H1 (cell line): Measurements from ENCODE around the gene HSH2D. TPM values are rescaled to one million over a fixed set of nuclear protein-coding genes. Genes with fewer than 3 reads are reported as not detected.

Source experiments
- CTCF ChIA-PET: fragments of 300-600 bp; sonication (Branson Sonifier 250); formaldehyde crosslinking; loops from one replicate; lab custom pipeline; 2021; ENCODE audit not compliant: partially characterized antibody; lab: Charles Lee
- POLR2A ChIA-PET: fragments of 300-600 bp; sonication (Branson Sonifier 250); formaldehyde crosslinking; loops from one replicate; lab custom pipeline; 2021; ENCODE audit warnings: inconsistent platforms; ENCODE audit not compliant: partially characterized antibody; lab: Charles Lee
- DNase-seq, 2 experiments: peaks; one replicate each; pipeline versions ENCODE4 v3.0.0 to v3.0.0-alpha.2; 2010 to 2022; ENCODE audit warnings: low spot score in 2 of 2, low read depth in 1 of 2, mixed read lengths in 1 of 2
- FAIRE-seq: peaks from 2 replicates; lab custom pipeline; 2011; peaks lifted over from hg19 to GRCh38; lab: Jason Lieb, UNC
- H2AFZ ChIP-seq: 2 replicates; pipeline ENCODE4 v1.8.1; 2012; ENCODE audit warnings: low read length, inconsistent platforms
- H2AK5ac ChIP-seq: 2 replicates; pipeline ENCODE4 v1.6.1; 2013; ENCODE audit warnings: low read depth, low read length
- H2BK120ac ChIP-seq: replicated peaks from 2 replicates; pipeline ENCODE3; 2013; ENCODE audit warnings: low read depth, low read length, inconsistent platforms
- H2BK12ac ChIP-seq: 2 replicates; pipeline ENCODE4 v1.6.1; 2013; ENCODE audit warnings: low read depth, low read length
- H2BK15ac ChIP-seq: 2 replicates; pipeline ENCODE4 v1.6.1; 2013; ENCODE audit warnings: low read length
- H2BK20ac ChIP-seq: 2 replicates; pipeline ENCODE4 v1.6.1; 2013; ENCODE audit warnings: low read length
- H2BK5ac ChIP-seq: 2 replicates; pipeline ENCODE4 v1.6.1; 2013; ENCODE audit warnings: low read depth, low read length
- H3K14ac ChIP-seq: 2 replicates; pipeline ENCODE4 v1.6.1; 2013; ENCODE audit warnings: inconsistent platforms; ENCODE audit not compliant: insufficient read length
- H3K18ac ChIP-seq: 2 replicates; pipeline ENCODE4 v1.6.1; 2013; ENCODE audit warnings: low read length; ENCODE audit errors: extremely low read depth
- H3K23ac ChIP-seq: 2 replicates; pipeline ENCODE4 v1.6.1; 2013; ENCODE audit warnings: inconsistent platforms; ENCODE audit not compliant: insufficient read length
- H3K23me2 ChIP-seq: 2 replicates; pipeline ENCODE4 v1.6.1; 2013; ENCODE audit warnings: low read depth, low read length
- H3K27ac ChIP-seq: 2 replicates; pipeline ENCODE4 v1.6.1; 2011; ENCODE audit warnings: low read depth, low read length, inconsistent platforms
- H3K27me3 ChIP-seq, 4 experiments: replicated peaks in 1 of 4; 1 replicate in 1 of 4; 2 replicates in 3 of 4; pipeline versions ENCODE4 v1.6.1 to v1.8.1; 2011 to 2013; ENCODE audit warnings: low read length in 3 of 4, mild to moderate bottlenecking in 3 of 4, inconsistent platforms in 2 of 4, mixed read lengths in 2 of 4, moderate library complexity in 1 of 4; ENCODE audit not compliant: control insufficient read depth in 3 of 4, insufficient read depth in 3 of 4; ENCODE audit errors: extremely low read depth in 1 of 4
- H3K36me3 ChIP-seq, 4 experiments: 2 replicates each; pipeline versions ENCODE4 v1.6.1 to v1.8.1; 2011 to 2013; ENCODE audit warnings: mild to moderate bottlenecking in 4 of 4, low read length in 3 of 4, moderate library complexity in 2 of 4, control low read depth in 1 of 4, inconsistent platforms in 1 of 4; ENCODE audit not compliant: insufficient read depth in 4 of 4, control insufficient read depth in 2 of 4
- H3K4ac ChIP-seq: replicated peaks from 2 replicates; pipeline ENCODE3; 2013; ENCODE audit warnings: low read length, low read depth, mixed read lengths, inconsistent platforms; ENCODE audit not compliant: insufficient read length
- H3K4me1 ChIP-seq, 4 experiments: replicated peaks in 1 of 4; 1 replicate in 1 of 4; 2 replicates in 3 of 4; pipeline versions ENCODE4 v1.6.1 to v1.8.1; 2011 to 2013; ENCODE audit warnings: low read length in 3 of 4, inconsistent platforms in 2 of 4, mixed read lengths in 1 of 4; ENCODE audit not compliant: insufficient read depth in 4 of 4, control insufficient read depth in 3 of 4
- H3K4me2 ChIP-seq, 2 experiments: 2 replicates each; pipeline versions ENCODE4 v1.6.1 to v1.8.1; 2011 to 2013; ENCODE audit warnings: low read depth in 2 of 2, low read length in 2 of 2, control low read depth in 1 of 2, inconsistent platforms in 1 of 2, mild to moderate bottlenecking in 1 of 2; ENCODE audit not compliant: insufficient read depth in 1 of 2
- H3K4me3 ChIP-seq, 4 experiments: fragments of 200-600, 300-600 bp in 1 of 4; sonication (generic), shearing (Covaris generic), sonication (Bioruptor Twin) in 1 of 4; 2 replicates each; pipeline versions ENCODE4 v1.5.1 to v1.8.1; 2011 to 2016; ENCODE audit warnings: low read length in 4 of 4, low read depth in 3 of 4, control low read depth in 2 of 4, inconsistent platforms in 2 of 4, mild to moderate bottlenecking in 2 of 4, mixed read lengths in 1 of 4, moderate library complexity in 1 of 4; ENCODE audit not compliant: insufficient read depth in 2 of 4; ENCODE audit errors: extremely low read depth in 1 of 4
- H3K56ac ChIP-seq: replicated peaks from 2 replicates; pipeline ENCODE3; 2013; ENCODE audit warnings: low read depth, mild to moderate bottlenecking, mixed read lengths, low read length, inconsistent platforms; ENCODE audit not compliant: insufficient read length
- H3K79me1 ChIP-seq: 2 replicates; pipeline ENCODE4 v1.6.1; 2013; ENCODE audit warnings: low read depth, low read length, control low read depth
- H3K79me2 ChIP-seq, 2 experiments: 2 replicates each; pipeline versions ENCODE4 v1.6.1 to v1.8.1; 2012 to 2013; ENCODE audit warnings: low read length in 2 of 2, mild to moderate bottlenecking in 2 of 2, inconsistent platforms in 1 of 2; ENCODE audit not compliant: insufficient read depth in 2 of 2, control insufficient read depth in 1 of 2
- H3K9ac ChIP-seq, 4 experiments: replicated peaks in 1 of 4; 1 replicate in 1 of 4; 2 replicates in 3 of 4; pipeline versions ENCODE4 v1.6.1 to v1.8.1; 2011 to 2013; ENCODE audit warnings: low read depth in 3 of 4, low read length in 3 of 4, control low read depth in 2 of 4, mild to moderate bottlenecking in 2 of 4, moderate library complexity in 2 of 4, inconsistent platforms in 1 of 4; ENCODE audit errors: extremely low read depth in 1 of 4
- H3K9me3 ChIP-seq, 2 experiments: 2 replicates each; pipeline versions ENCODE4 v1.6.1 to v1.8.1; 2012 to 2013; ENCODE audit warnings: mild to moderate bottlenecking in 2 of 2, moderate library complexity in 2 of 2, control low read depth in 1 of 2, inconsistent platforms in 1 of 2, low read depth in 1 of 2, low read length in 1 of 2, mixed read lengths in 1 of 2; ENCODE audit not compliant: insufficient read depth in 2 of 2
- H4K20me1 ChIP-seq, 2 experiments: replicated peaks in 1 of 2; 2 replicates each; pipeline versions ENCODE3 to v1.8.1; 2011 to 2013; ENCODE audit warnings: inconsistent platforms in 2 of 2, low read length in 2 of 2, mild to moderate bottlenecking in 1 of 2; ENCODE audit not compliant: insufficient read depth in 2 of 2, control insufficient read depth in 1 of 2
- H4K5ac ChIP-seq: 2 replicates; pipeline ENCODE4 v1.6.1; 2013; ENCODE audit warnings: low read length, low read depth, mixed read lengths, inconsistent platforms; ENCODE audit not compliant: insufficient read length
- H4K8ac ChIP-seq: 2 replicates; pipeline ENCODE4 v1.8.0; 2013; ENCODE audit warnings: mild to moderate bottlenecking, moderate library complexity, low read length, inconsistent platforms; ENCODE audit not compliant: insufficient read depth; ENCODE audit errors: extremely low read depth
- H4K91ac ChIP-seq: replicated peaks from 2 replicates; pipeline ENCODE3; 2013; ENCODE audit warnings: low read length, mixed read lengths, inconsistent platforms; ENCODE audit not compliant: insufficient read length
- CBX5 ChIP-seq: fragments of 300-800, 300-1000 bp; sonication (generic); IDR thresholded peaks from 2 replicates; pipeline ENCODE4 v1.7.1; 2016; ENCODE audit warnings: antibody characterized with exemption, low read length, low read depth
- FOSL1 ChIP-seq: IDR thresholded peaks from 2 replicates; pipeline ENCODE4 v1.6.1; 2011; ENCODE audit warnings: mild to moderate bottlenecking, low read depth, low read length, moderate library complexity; ENCODE audit not compliant: insufficient read depth
- SAP30 ChIP-seq: fragments of 300-600 bp; sonication (generic); IDR thresholded peaks from 2 replicates; pipeline ENCODE4 v1.7.1; 2012; ENCODE audit warnings: low read length, moderate library complexity, mild to moderate bottlenecking, inconsistent platforms; ENCODE audit not compliant: insufficient read depth, insufficient replicate concordance
- SIRT6 ChIP-seq: IDR thresholded peaks from one replicate; pipeline ENCODE4 v1.7.1; 2012; ENCODE audit warnings: low read length, inconsistent platforms
- SRF ChIP-seq: IDR thresholded peaks from 2 replicates; pipeline ENCODE4 v1.6.1; 2011; ENCODE audit warnings: mild to moderate bottlenecking, low read depth, low read length, moderate library complexity
- YY1 ChIP-seq: IDR thresholded peaks from 2 replicates; pipeline ENCODE4 v1.6.1; 2011; ENCODE audit warnings: low read depth, mild to moderate bottlenecking, low read length
- WGBS, 2 experiments: shearing (Covaris generic) in 1 of 2; methylation state at CpG; one replicate each; pipeline versions ENCODE4 v1.1.6 to v1.1.7; 2013 to 2015; ENCODE audit warnings: low lambda C conversion rate in 2 of 2, mixed read lengths in 2 of 2, inconsistent platforms in 1 of 2, low coverage in 1 of 2, missing lambda C conversion rate in 1 of 2; ENCODE audit not compliant: insufficient replicate concordance in 2 of 2, insufficient coverage in 1 of 2, insufficient read length in 1 of 2; ENCODE audit errors: extremely low coverage in 1 of 2, missing lambda C conversion rate in 1 of 2; 5-methylcytosine and 5-hydroxymethylcytosine counted together
- polyA plus RNA-seq, 7 experiments: library from polyadenylated mRNA; depleted of rRNA in 3 of 7; stranded (reverse) in 5 of 7; unstranded in 2 of 7; fragments of >200 nt in 5 of 7; fragments of 200-250 nt in 2 of 7; gene quantifications; 1 replicate in 5 of 7; 2 replicates in 1 of 7; 4 replicates in 1 of 7; pipeline versions ENCODE4 v1.2.1 to v1.2.3, GENCODE V29; 2011 to 2013; ENCODE audit warnings: missing spikeins in 2 of 7, mixed read lengths in 2 of 7
- total RNA-seq: library from RNA; stranded (reverse); fragmentation: NEBNext Ultra II Directional; extraction: Animal tissue kit (Norgen Biotek cat#: 25700); gene quantifications from 2 replicates; pipeline ENCODE4 v1.2.1, GENCODE V29; 2021
- TF ChIP-seq, protein P1 (sequence below): IDR thresholded peaks from 2 replicates; pipeline ENCODE4 v1.6.1; 2011; ENCODE audit warnings: low read length, improper control_type of control experiment
- TF ChIP-seq, protein P2 (sequence below), 3 experiments: IDR thresholded peaks; 1 replicate in 2 of 3; 2 replicates in 1 of 3; pipeline versions ENCODE4 v1.5.1 to v1.6.1; 2011; ENCODE audit warnings: low read length in 3 of 3, mild to moderate bottlenecking in 3 of 3, inconsistent platforms in 2 of 3, low read depth in 1 of 3, moderate library complexity in 1 of 3; ENCODE audit not compliant: insufficient read depth in 1 of 3; ENCODE audit errors: control extremely low read depth in 1 of 3

HSH2D gene
- total and polyA plus RNA-seq, 2 of the 8 experiments (the other 6 are each of a cell fraction or from before 2014, with no cell fraction given), result 0.67 to 1.6 TPM

DNA sequence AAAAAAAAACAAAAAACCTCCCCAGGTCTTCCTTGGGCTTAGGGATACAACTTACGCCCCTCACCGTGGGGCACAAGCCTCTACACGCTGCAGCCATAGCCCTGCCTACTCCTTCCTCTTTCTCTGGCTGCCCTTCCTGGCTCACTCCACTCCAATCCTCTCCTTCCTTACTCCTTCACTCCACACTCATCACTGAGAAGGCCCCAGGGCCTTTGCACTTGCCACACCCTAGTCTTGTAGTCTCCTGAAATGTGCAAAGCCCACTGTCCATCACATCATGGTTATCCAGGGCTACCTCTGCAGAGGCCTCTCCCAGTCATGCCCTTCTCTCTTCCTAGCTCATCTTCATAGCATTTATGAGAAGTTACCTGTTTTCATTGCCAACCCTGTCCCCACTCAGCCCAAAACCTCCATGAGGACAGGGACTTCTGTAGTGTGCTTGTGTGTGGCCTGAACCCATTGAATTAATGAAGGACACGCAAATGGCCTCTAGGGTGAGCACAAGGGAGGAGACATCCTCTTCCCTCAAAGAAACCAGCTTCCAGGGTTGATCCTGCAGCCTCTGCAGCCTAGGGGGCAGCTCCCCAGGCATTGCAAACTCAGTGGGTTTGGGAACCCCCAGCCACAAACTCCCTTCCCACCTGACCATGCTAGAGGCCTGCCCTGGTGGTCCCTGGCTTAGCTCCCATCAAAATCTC, 7.9 kb upstream of the HSH2D start:
- DNase-seq, result no peak
- no peak overlapping the region for H3K27ac ChIP-seq
- H3K79me2 ChIP-seq, result no peaks in the 10 kb centered on the region
- no peak overlapping the region for H2AK5ac ChIP-seq
- H2BK20ac ChIP-seq, result no peak overlapping the region
- no peak overlapping the region for H4K91ac ChIP-seq
- H2AFZ ChIP-seq, result no peak overlapping the region
- POLR2A ChIA-PET, result interaction anchor here (0.7 to 2.9 kb wide), 12 partner anchors 9 to 750 kb away, joined by 3 to 18 read pairs (median 4); partner anchors contain the start of genes HSH2D and TPM4
- no peak overlapping the region for H3K18ac ChIP-seq
- no peak overlapping the region for H2BK5ac ChIP-seq
- no peak overlapping the region for H3K4me2 ChIP-seq
- no peak overlapping the region for H3K56ac ChIP-seq
- 82% methylated on average over 4 of the region's 4 CpGs; no CpG with 5 or more reads in 1 of the 2 experiments for WGBS, 2 experiments
- H4K5ac ChIP-seq, result no peak overlapping the region
- no peak for FAIRE-seq
- H3K9ac ChIP-seq, result no peak overlapping the region
- H3K79me1 ChIP-seq, result no peaks in the 10 kb centered on the region
- CTCF ChIA-PET, result interaction anchor here (0.6 to 1.8 kb wide), 6 partner anchors 9 to 69 kb away, joined by 3 to 8 read pairs (median 3); partner anchors contain the start of gene FAM32A
- peaks cover 0 to 6% (median 0%) of the 10 kb centered on the region in 4 experiments; a peak in 1 of 7 replicates for H3K4me1 ChIP-seq
- no peaks in the 10 kb centered on the region for H3K27me3 ChIP-seq
- no peaks in the 10 kb centered on the region for H3K9me3 ChIP-seq
- peaks cover 2 to 10% of the 10 kb centered on the region in 2 experiments for H4K20me1 ChIP-seq
- H4K8ac ChIP-seq, result no peak overlapping the region
- H2BK120ac ChIP-seq, result no peak overlapping the region
- no peak overlapping the region for H3K4ac ChIP-seq
- peaks cover 10% of the 10 kb centered on the region; the same call in 1 of the 2 replicates for H3K23me2 ChIP-seq
- no peak overlapping the region for H3K4me3 ChIP-seq
- H3K36me3 ChIP-seq, result peaks cover 10 to 29% (median 23%) of the 10 kb centered on the region in 4 experiments; a peak in 7 of 8 replicates
- H3K23ac ChIP-seq, result no peak overlapping the region
- H2BK15ac ChIP-seq, result no peak overlapping the region
- H3K14ac ChIP-seq, result no peak overlapping the region
- no peak overlapping the region for H2BK12ac ChIP-seq
- TF ChIP-seq YY1, result no peak
- TF ChIP-seq CBX5, result no peak
- TF ChIP-seq SRF, result no peak
- TF ChIP-seq, protein P1, sequence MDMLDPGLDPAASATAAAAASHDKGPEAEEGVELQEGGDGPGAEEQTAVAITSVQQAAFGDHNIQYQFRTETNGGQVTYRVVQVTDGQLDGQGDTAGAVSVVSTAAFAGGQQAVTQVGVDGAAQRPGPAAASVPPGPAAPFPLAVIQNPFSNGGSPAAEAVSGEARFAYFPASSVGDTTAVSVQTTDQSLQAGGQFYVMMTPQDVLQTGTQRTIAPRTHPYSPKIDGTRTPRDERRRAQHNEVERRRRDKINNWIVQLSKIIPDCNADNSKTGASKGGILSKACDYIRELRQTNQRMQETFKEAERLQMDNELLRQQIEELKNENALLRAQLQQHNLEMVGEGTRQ, result no peak
- no peak for TF ChIP-seq SAP30
- TF ChIP-seq SIRT6, result no peak
- TF ChIP-seq, protein P2, sequence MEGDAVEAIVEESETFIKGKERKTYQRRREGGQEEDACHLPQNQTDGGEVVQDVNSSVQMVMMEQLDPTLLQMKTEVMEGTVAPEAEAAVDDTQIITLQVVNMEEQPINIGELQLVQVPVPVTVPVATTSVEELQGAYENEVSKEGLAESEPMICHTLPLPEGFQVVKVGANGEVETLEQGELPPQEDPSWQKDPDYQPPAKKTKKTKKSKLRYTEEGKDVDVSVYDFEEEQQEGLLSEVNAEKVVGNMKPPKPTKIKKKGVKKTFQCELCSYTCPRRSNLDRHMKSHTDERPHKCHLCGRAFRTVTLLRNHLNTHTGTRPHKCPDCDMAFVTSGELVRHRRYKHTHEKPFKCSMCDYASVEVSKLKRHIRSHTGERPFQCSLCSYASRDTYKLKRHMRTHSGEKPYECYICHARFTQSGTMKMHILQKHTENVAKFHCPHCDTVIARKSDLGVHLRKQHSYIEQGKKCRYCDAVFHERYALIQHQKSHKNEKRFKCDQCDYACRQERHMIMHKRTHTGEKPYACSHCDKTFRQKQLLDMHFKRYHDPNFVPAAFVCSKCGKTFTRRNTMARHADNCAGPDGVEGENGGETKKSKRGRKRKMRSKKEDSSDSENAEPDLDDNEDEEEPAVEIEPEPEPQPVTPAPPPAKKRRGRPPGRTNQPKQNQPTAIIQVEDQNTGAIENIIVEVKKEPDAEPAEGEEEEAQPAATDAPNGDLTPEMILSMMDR (IDR thresholded peaks at IDR 0.05; ENCODE audit: control extremely low read depth in 1 of 3, insufficient read depth in 1 of 3, low read depth in 1 of 3, low read length in 3 of 3), result peak in 1 of 3 experiments; percentile 3; a peak in 1 of 4 replicates
- no peak for TF ChIP-seq FOSL1
